Nephron progenitor cell (in vitro differentiated cells): ENCODE measurements around the gene IFITM5.

Experiments used
- DNase-seq: peaks from one replicate; pipeline ENCODE4 v3.0.0; 2021
- H3K27ac Mint-ChIP-seq: 2 replicates; pipeline ENCODE4 v1.8.0; 2021; ENCODE audit warnings: mild to moderate bottlenecking, moderate library complexity, mixed read lengths
- H3K27me3 Mint-ChIP-seq: 2 replicates; pipeline ENCODE4 v1.8.0; 2021; ENCODE audit warnings: mild to moderate bottlenecking, low read depth, mixed read lengths; ENCODE audit not compliant: poor library complexity
- H3K36me3 Mint-ChIP-seq: 2 replicates; pipeline ENCODE4 v1.8.0; 2021; ENCODE audit warnings: low read depth, mixed read lengths
- H3K4me1 Mint-ChIP-seq: 2 replicates; pipeline ENCODE4 v1.8.0; 2021; ENCODE audit warnings: mixed read lengths
- H3K4me3 Mint-ChIP-seq: 2 replicates; pipeline ENCODE4 v1.8.0; 2021; ENCODE audit warnings: mild to moderate bottlenecking, moderate library complexity, mixed read lengths
- H3K9me3 Mint-ChIP-seq: 2 replicates; pipeline ENCODE4 v1.8.0; 2021; ENCODE audit warnings: mild to moderate bottlenecking, moderate library complexity, mixed read lengths
- TF ChIP-seq, protein P1 (sequence below): fragments of 200-600 bp; sonication (generic); IDR thresholded peaks from 2 replicates; pipeline ENCODE4 v1.5.0; 2021; ENCODE audit warnings: antibody characterized with exemption

IFITM5 gene

DNA sequence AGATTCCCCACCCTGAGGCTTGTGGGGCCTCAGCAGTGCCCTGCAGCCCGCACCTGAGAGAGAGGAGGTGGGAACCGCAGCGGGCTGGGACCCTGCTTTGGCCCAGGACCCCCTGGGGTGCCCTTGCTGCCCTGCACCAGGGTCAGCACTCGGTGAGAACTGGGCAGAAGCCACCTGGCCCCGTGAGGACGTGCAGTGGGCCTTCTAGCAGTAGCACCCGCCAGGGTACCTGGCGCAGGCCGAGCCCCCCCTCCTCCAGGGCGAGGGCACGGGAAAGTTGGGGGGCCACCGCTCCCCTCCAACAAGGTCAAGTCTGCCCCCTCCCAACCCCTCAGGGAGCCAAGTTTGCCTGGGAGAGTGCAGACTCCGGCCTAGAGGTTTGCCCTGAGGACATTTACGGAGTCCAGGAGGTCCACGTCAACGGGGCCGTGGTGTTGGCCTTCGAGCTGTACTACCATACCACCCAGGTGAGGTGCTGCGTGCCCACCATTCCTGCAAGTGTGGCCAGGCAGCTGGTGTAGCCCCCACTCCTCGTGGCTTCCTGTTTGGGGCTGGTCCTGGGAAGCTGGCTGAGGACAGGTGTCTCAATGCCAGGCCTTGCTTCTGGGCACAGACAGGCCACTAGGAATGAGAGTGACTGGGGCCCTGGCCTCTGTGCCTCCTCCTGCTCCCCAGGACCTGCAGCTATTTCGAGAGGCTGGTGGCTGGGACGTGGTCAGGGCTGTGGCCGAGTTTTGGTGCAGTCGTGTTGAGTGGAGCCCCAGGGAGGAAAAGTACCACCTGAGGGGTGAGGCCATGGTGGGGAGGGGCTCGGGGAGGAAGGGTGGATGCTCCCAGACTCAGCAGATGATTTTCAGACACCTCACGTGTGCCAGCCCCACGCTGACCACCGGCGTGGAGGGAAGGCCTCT is 6.9 kb downstream of the IFITM5 start:
- Mint-ChIP-seq H3K9me3 (no peaks in the 10 kb centered on the region), H3K27me3 (peaks cover 5% of the 10 kb centered on the region), H3K36me3 (peaks cover 6% of the 10 kb centered on the region), H3K4me1 (peaks cover 44% of the 10 kb centered on the region), H3K4me3 (no peak overlapping the region), H3K27ac (no peak overlapping the region)
- TF ChIP-seq, protein P1, sequence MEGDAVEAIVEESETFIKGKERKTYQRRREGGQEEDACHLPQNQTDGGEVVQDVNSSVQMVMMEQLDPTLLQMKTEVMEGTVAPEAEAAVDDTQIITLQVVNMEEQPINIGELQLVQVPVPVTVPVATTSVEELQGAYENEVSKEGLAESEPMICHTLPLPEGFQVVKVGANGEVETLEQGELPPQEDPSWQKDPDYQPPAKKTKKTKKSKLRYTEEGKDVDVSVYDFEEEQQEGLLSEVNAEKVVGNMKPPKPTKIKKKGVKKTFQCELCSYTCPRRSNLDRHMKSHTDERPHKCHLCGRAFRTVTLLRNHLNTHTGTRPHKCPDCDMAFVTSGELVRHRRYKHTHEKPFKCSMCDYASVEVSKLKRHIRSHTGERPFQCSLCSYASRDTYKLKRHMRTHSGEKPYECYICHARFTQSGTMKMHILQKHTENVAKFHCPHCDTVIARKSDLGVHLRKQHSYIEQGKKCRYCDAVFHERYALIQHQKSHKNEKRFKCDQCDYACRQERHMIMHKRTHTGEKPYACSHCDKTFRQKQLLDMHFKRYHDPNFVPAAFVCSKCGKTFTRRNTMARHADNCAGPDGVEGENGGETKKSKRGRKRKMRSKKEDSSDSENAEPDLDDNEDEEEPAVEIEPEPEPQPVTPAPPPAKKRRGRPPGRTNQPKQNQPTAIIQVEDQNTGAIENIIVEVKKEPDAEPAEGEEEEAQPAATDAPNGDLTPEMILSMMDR = no peak
- no peak for DNase-seq

DNA sequence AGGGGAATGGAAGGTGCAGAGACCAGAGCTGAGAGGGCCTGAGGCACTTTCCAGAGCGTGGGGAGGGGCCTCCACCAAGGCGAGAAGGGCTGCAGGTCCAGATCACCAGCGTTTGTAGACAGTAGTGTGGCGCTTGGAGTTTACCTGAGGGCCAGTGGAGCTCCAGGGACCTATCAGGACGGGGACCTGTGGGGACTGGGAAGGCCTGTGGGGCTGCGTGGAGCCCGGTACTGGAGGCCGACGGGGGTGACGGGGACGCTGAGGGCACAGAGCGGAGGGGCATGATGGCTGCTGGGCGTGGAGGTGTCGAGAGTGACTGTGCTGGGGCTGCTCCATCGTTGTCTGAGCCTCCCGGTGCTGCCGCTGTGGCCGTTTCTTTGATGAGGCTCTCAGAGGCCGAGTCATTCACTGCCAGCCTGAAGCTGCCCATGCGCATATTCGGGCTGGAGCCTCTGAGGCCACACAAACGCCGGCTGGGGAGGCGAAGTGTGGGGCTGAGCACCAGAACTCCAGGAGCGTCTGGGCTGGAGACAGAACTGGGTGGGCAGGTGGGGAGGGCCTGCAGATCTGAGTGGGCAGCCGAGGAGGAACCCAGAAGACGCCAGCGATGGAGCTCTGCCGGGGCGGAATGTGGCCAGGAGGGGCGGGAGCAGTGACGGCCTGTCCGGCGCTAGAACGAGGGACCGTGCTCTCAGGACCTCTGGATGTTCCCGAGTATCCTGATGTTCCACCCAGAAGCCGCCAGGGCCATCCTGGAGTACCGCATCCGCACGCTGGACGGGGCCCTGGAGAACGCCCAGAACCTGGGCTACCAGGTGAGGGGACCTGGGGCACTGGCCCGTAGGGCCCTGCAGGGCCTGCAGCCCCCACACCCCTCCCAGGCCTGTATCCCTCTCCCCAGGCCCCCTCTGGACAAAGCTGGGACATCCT is 7.8 kb downstream of the IFITM5 start:
- no peak for DNase-seq
- Mint-ChIP-seq H3K9me3 (no peaks in the 10 kb centered on the region), H3K4me3 (peak overlapping the region; percentile 49), H3K27ac (peak overlapping the region; percentile 82), H3K27me3 (peaks cover 5% of the 10 kb centered on the region), H3K4me1 (peaks cover 43% of the 10 kb centered on the region), H3K36me3 (peaks cover 6% of the 10 kb centered on the region)
- TF ChIP-seq, protein P1 = no peak

DNA sequence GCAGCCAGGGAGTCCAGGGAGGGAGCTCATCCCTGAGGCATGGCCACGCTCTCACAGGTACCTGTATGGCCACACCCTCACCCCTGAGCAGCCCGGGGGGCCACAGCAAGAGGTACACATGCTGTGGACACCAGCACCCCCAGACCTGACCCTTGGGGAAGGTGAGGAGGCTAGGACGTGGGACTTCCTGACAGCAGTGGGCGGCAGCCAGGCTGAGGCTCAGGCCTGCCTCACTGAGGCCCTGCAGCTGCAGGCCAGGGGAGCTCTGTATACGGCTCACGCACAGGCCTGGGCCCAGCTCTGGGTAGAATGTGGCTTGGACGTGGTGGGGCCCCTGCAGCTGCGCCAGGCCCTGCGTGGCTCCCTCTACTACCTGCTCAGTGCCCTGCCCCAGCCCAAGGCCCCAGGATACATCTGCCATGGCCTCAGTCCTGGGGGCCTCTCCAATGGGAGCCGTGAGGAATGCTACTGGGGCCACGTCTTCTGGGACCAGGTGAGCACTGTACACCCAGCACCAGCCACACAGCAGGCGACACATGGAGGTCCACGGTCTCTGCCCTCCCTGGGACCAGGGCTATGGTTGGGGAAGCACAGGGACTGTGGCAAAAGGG is 8.6 kb downstream of the IFITM5 start:
- Mint-ChIP-seq H3K9me3 (no peaks in the 10 kb centered on the region), H3K4me3 (peak overlapping the region; percentile 79), H3K36me3 (peaks cover 6% of the 10 kb centered on the region), H3K27ac (peak overlapping the region; percentile 82), H3K4me1 (peaks cover 49% of the 10 kb centered on the region), H3K27me3 (peaks cover 9% of the 10 kb centered on the region)
- no peak for DNase-seq
- TF ChIP-seq, protein P1 = no peak

DNA sequence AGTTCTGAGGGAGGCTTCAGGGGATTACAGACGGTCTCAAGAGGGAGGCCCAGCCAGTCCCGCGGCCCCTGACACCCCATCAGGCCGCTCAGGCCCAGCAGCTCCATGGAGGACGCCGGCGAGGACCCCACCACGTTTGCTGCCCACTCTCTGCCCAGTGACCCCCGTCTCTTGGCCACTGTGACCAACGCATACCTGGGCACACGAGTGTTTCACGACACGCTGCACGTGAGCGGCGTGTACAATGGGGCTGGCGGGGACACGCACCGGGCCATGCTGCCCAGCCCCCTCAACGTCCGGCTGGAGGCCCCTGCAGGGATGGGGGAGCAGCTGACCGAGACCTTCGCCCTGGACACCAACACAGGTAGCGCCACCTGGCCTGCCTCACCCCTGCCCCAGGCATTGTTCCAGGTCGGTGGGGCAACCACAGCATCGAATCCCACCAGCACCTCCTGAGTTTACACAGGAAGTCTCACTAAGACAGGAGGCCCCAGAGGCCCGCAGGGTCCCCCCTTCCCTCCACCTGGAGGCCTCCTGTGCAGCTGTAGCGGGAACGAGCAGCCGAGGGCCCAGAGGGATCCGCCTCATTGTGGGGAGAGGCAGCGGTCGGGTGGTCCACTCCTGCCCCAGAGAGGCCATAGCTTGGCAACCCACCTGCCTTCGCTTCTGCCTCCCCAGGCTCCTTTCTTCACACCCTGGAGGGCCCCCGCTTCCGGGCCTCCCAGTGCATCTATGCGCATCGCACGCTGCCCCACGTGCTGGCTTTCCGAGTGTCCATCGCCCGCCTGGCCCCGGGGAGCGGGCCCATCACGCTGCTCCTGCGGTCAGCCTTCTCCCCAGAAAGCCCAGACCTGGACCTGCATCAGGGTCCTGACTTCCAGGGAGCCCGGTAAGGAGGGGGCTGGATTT is 9.4 kb downstream of the IFITM5 start:
- Mint-ChIP-seq H3K27me3 (peaks cover 9% of the 10 kb centered on the region), H3K4me3 (peak overlapping the region; percentile 79), H3K27ac (no peak overlapping the region), H3K4me1 (peaks cover 52% of the 10 kb centered on the region), H3K36me3 (peaks cover 6% of the 10 kb centered on the region), H3K9me3 (no peaks in the 10 kb centered on the region)
- TF ChIP-seq, protein P1 = no peak
- peak; percentile 13 for DNase-seq

DNA sequence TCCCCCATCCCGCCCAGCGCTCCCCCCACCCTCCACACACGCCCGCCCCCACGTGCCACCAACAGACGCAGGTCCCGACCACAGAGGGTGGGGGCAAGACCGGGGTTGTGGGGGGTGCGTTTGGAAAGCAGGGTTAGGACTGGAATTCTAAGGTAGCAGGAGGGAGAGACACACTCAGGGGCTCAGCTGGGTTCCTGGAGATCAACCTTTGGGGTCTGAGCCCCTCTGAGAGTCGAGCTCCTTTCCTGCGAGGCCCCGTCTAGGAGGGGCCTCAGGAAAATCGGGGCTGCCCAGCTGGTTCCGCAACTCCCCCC is 10.0 kb downstream of the IFITM5 start:
- no peak for DNase-seq
- TF ChIP-seq, protein P1 = no peak
- peaks cover 54% of the 10 kb centered on the region for H3K4me1 Mint-ChIP-seq
- peaks cover 9% of the 10 kb centered on the region for H3K27me3 Mint-ChIP-seq
- H3K36me3 Mint-ChIP-seq = peaks cover 6% of the 10 kb centered on the region
- no peak overlapping the region for H3K27ac Mint-ChIP-seq
- peak overlapping the region; percentile 79 for H3K4me3 Mint-ChIP-seq
- no peaks in the 10 kb centered on the region for H3K9me3 Mint-ChIP-seq
